HCT116 (cell line): ENCODE data around the gene PRR3.

Experiments
- EZH2phosphoT487 ChIP-seq: fragments of 200-600 bp; IDR thresholded peaks from 2 replicates; pipeline ENCODE4 v1.6.1; 2018; ENCODE audit warnings: antibody characterized with exemption, borderline replicate concordance
- JUND ChIP-seq: IDR thresholded peaks from 2 replicates; pipeline ENCODE4 v1.6.1; 2012
- POLR2A ChIP-seq: IDR thresholded peaks from 2 replicates; pipeline ENCODE4 v1.7.0; 2011; ENCODE audit warnings: borderline replicate concordance; ENCODE audit not compliant: insufficient read depth, insufficient read length; ENCODE audit errors: extremely low read depth
- SRF ChIP-seq: IDR thresholded peaks from 2 replicates; pipeline ENCODE4 v1.6.1; 2012; ENCODE audit warnings: low read depth
- TF ChIP-seq, protein P1 (sequence below), 3 experiments: fragments of 200-600 bp in 1 of 3; sonication (generic) in 1 of 3; IDR thresholded peaks in 2 of 3; conservative IDR thresholded peaks in 1 of 3; 2 replicates each; pipeline ENCODE4 v1.5.1; 2012 to 2017; ENCODE audit warnings: low read depth in 2 of 3, low read length in 2 of 3, antibody characterized with exemption in 1 of 3, borderline replicate concordance in 1 of 3, control low read depth in 1 of 3, mild to moderate bottlenecking in 1 of 3, mixed read lengths in 1 of 3, mixed run types in 1 of 3, moderate library complexity in 1 of 3; ENCODE audit not compliant: insufficient read depth in 1 of 3

DNA sequence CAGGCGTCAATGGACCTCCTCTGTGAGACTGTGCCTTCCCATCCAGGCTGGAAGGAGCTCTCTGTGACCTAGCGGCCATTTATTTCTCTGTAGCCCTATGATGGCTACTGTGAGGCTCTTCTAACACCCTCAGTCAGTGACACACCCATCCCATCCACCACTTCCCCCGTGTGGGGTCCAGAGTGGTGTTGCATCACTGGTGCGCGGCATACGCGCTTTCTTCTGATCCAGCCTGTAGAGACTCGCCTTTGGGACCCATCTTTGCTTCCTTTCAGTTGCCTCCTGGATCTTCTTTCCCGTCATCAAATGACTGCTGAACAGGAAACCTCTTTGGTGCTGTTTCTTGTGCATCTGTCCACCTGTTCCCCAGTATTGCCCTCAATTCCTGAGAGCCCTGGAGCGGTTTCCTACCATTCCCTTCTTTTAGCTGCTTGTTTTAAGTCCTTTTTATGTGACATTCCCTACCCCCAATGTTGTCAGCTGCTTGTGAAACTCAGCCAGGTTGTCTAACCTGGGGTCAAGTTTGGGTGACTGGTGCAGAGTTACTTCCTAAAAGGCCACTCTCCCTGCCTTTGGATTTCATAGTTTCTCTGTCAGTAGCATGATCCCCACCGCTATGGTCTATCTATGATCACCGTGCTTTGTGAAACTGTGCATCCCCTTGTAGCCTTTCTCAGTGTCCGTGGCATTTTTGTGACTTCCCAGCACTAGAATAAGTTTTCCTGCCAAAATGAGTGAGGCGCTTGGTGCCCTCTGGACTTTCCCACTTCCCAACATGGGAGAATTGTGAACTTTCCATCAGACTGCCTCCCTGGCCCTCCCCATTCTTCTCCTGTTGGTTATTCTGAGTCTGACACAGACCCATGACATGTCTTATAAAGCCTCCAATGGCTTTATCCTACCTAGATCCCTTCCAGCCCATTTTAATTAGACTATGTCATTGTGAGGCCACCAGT lies 5.7 kb downstream of the PRR3 start:
- TF ChIP-seq POLR2A (no peak), EZH2phosphoT487 (no peak), JUND (no peak), SRF (no peak)
- TF ChIP-seq, protein P1, sequence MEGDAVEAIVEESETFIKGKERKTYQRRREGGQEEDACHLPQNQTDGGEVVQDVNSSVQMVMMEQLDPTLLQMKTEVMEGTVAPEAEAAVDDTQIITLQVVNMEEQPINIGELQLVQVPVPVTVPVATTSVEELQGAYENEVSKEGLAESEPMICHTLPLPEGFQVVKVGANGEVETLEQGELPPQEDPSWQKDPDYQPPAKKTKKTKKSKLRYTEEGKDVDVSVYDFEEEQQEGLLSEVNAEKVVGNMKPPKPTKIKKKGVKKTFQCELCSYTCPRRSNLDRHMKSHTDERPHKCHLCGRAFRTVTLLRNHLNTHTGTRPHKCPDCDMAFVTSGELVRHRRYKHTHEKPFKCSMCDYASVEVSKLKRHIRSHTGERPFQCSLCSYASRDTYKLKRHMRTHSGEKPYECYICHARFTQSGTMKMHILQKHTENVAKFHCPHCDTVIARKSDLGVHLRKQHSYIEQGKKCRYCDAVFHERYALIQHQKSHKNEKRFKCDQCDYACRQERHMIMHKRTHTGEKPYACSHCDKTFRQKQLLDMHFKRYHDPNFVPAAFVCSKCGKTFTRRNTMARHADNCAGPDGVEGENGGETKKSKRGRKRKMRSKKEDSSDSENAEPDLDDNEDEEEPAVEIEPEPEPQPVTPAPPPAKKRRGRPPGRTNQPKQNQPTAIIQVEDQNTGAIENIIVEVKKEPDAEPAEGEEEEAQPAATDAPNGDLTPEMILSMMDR (IDR thresholded peaks at IDR 0.05 in 2 of 3, conservative IDR thresholded peaks at IDR 0.05 in 1 of 3; ENCODE audit: borderline replicate concordance in 1 of 3, insufficient read depth in 1 of 3, low read depth in 2 of 3, low read length in 2 of 3), result no peak
